A549 (cell line): ENCODE measurements around the gene CTRB2. TPM values are rescaled to one million over a fixed set of nuclear protein-coding genes. Genes with fewer than 3 reads are reported as not detected.

Source experiments
- ATAC-seq, 2 experiments: fragments of 200-7000 bp in 1 of 2; fragments of >200 bp in 1 of 2; cut with Nextera tagmentation in 1 of 2; cut with Tn5 transposase in 1 of 2; 3 replicates each; pipeline versions ENCODE4 v1.8.0 to v1.9.1; 2018 to 2020; ENCODE audit warnings: mild to moderate bottlenecking in 1 of 2, moderate library complexity in 1 of 2
- CTCF ChIA-PET: fragments of 300-600 bp; sonication (Branson Sonifier 250); formaldehyde crosslinking; extraction: SDS; loops from one replicate; lab custom pipeline; 2021; ENCODE audit warnings: antibody characterized with exemption, inconsistent platforms; lab: Yijun Ruan, JAX
- POLR2A ChIA-PET: fragments of 350-600 bp; formaldehyde crosslinking; extraction: SDS; loops from one replicate; lab custom pipeline; 2021; ENCODE audit warnings: antibody characterized with exemption, inconsistent platforms; lab: Yijun Ruan, JAX
- DNase-seq, 2 experiments: peaks; one replicate each; pipeline versions ENCODE4 v3.0.0 to v3.0.0-alpha.2; 2011 to 2016; ENCODE audit warnings: low read depth in 1 of 2, low spot score in 1 of 2
- FAIRE-seq: peaks from 2 replicates; lab custom pipeline; 2011; peaks lifted over from hg19 to GRCh38; lab: Jason Lieb, UNC
- H3K27ac ChIP-seq, 2 experiments: fragments of >200 bp; sonication (Bioruptor Twin); formaldehyde crosslinking; 3 replicates each; pipeline ENCODE4 v1.5.1; 2016 to 2017
- H3K4me1 ChIP-seq: fragments of >200 bp; sonication (Bioruptor Twin); formaldehyde crosslinking; 3 replicates; pipeline ENCODE4 v1.6.1; 2016
- H3K4me2 ChIP-seq: fragments of >200 bp; sonication (Bioruptor Twin); formaldehyde crosslinking; 3 replicates; pipeline ENCODE4 v1.6.1; 2016
- H3K4me3 ChIP-seq: fragments of >200 bp; sonication (Bioruptor Twin); formaldehyde crosslinking; 3 replicates; pipeline ENCODE4 v1.5.1; 2016
- H3K9me3 ChIP-seq: fragments of >200 bp; sonication (Bioruptor Twin); formaldehyde crosslinking; 3 replicates; pipeline ENCODE4 v1.6.1; 2016
- BHLHE40 ChIP-seq: IDR thresholded peaks from 2 replicates; pipeline ENCODE4 v1.6.1; 2012; ENCODE audit warnings: low read depth, low read length, inconsistent platforms
- CTCF ChIP-seq: fragments of >200 bp; sonication (Bioruptor Twin); formaldehyde crosslinking; IDR thresholded peaks from 3 replicates; pipeline ENCODE4 v1.5.1; 2016
- E2F6 ChIP-seq: IDR thresholded peaks from 2 replicates; pipeline ENCODE4 v1.6.1; 2012; ENCODE audit warnings: low read depth, borderline replicate concordance
- EHF ChIP-seq: fragments of 250-450 bp; sonication (Bioruptor Pico); IDR thresholded peaks from 2 replicates; pipeline ENCODE4 v1.5.0; 2020; ENCODE audit warnings: mild to moderate bottlenecking
- ESRRA ChIP-seq: fragments of 150-350 bp; IDR thresholded peaks from 2 replicates; pipeline ENCODE4 v1.6.1; 2014; ENCODE audit warnings: mild to moderate bottlenecking, low read length, borderline replicate concordance
- FOSL2 ChIP-seq, 2 experiments: fragments of 450-650 bp in 1 of 2; fragments of >200 bp in 1 of 2; sonication (Bioruptor Twin) in 1 of 2; formaldehyde crosslinking; IDR thresholded peaks; 2 replicates each; pipeline versions ENCODE4 v1.5.0 to v1.6.1; 2016 to 2020; ENCODE audit warnings: mild to moderate bottlenecking in 1 of 2, moderate library complexity in 1 of 2
- GATA3 ChIP-seq: IDR thresholded peaks from 2 replicates; pipeline ENCODE4 v1.6.1; 2012; ENCODE audit warnings: borderline replicate concordance
- HES2 ChIP-seq: fragments of >200 bp; sonication (Bioruptor Twin); formaldehyde crosslinking; IDR thresholded peaks from 2 replicates; pipeline ENCODE4 v1.6.1; 2016
- HMGXB4 ChIP-seq: fragments of 250-450 bp; sonication (Bioruptor Pico); IDR thresholded peaks from 2 replicates; pipeline ENCODE4 v1.5.0; 2021; ENCODE audit warnings: mild to moderate bottlenecking, moderate library complexity, borderline replicate concordance
- HOXA7 ChIP-seq: fragments of 250-450 bp; sonication (Bioruptor Pico); IDR thresholded peaks from 2 replicates; pipeline ENCODE4 v1.5.0; 2020; ENCODE audit warnings: mild to moderate bottlenecking, moderate library complexity
- HOXB5 ChIP-seq: fragments of 250-450 bp; sonication (Bioruptor Pico); IDR thresholded peaks from 2 replicates; pipeline ENCODE4 v1.5.0; 2020; ENCODE audit warnings: mild to moderate bottlenecking, moderate library complexity
- KDM1A ChIP-seq: fragments of 200-600 bp; sonication (generic); IDR thresholded peaks from 2 replicates; pipeline ENCODE4 v1.6.1; 2016; ENCODE audit warnings: low read depth, mild to moderate bottlenecking
- KDM5A ChIP-seq: fragments of 200-600 bp; sonication (generic); IDR thresholded peaks from 2 replicates; pipeline ENCODE4 v1.6.1; 2016; ENCODE audit warnings: antibody characterized with exemption, mild to moderate bottlenecking
- MAX ChIP-seq: IDR thresholded peaks from 2 replicates; pipeline ENCODE4 v1.6.1; 2012
- MYC ChIP-seq: IDR thresholded peaks from 2 replicates; pipeline ENCODE4 v1.6.1; 2012; ENCODE audit warnings: mild to moderate bottlenecking, inconsistent platforms, low read length, improper control_type of control experiment, borderline replicate concordance
- NFE2L2 ChIP-seq: fragments of 150-350 bp; conservative IDR thresholded peaks from 2 replicates; pipeline ENCODE4 v1.6.1; 2014; ENCODE audit warnings: low read length
- NR3C1 ChIP-seq: fragments of >200 bp; sonication (Bioruptor Twin); formaldehyde crosslinking; IDR thresholded peaks from 3 replicates; pipeline ENCODE4 v1.6.1; 2017
- PHF8 ChIP-seq: fragments of 200-600 bp; sonication (generic); IDR thresholded peaks from 2 replicates; pipeline ENCODE4 v1.6.1; 2016; ENCODE audit warnings: low read depth, mild to moderate bottlenecking, antibody characterized with exemption, moderate library complexity, borderline replicate concordance
- RAD21 ChIP-seq, 2 experiments: fragments of >200 bp in 1 of 2; sonication (Bioruptor Twin) in 1 of 2; formaldehyde crosslinking in 1 of 2; IDR thresholded peaks in 1 of 2; conservative IDR thresholded peaks in 1 of 2; 2 replicates in 1 of 2; 3 replicates in 1 of 2; pipeline ENCODE4 v1.6.1; 2012 to 2018; ENCODE audit warnings: inconsistent platforms in 1 of 2
- RCOR1 ChIP-seq: fragments of 150-350 bp; IDR thresholded peaks from 2 replicates; pipeline ENCODE4 v1.6.1; 2014; ENCODE audit warnings: antibody characterized with exemption, low read length, low read depth
- RFX5 ChIP-seq: fragments of 450-650 bp; IDR thresholded peaks from 2 replicates; pipeline ENCODE4 v1.7.1; 2014; ENCODE audit warnings: antibody characterized with exemption, mild to moderate bottlenecking, moderate library complexity
- TFCP2L1 ChIP-seq: fragments of 250-450 bp; sonication (Bioruptor Pico); IDR thresholded peaks from 2 replicates; pipeline ENCODE4 v1.5.0; 2021; ENCODE audit warnings: mild to moderate bottlenecking
- USF2 ChIP-seq: fragments of 450-650 bp; IDR thresholded peaks from 2 replicates; pipeline ENCODE4 v1.6.1; 2014; ENCODE audit warnings: antibody characterized with exemption
- ZC3H11A ChIP-seq: fragments of 450-650 bp; IDR thresholded peaks from 2 replicates; pipeline ENCODE4 v1.6.1; 2014; ENCODE audit warnings: antibody characterized with exemption, mild to moderate bottlenecking
- WGBS: methylation state at CpG from one replicate; pipeline ENCODE4 v1.1.6; 2017; ENCODE audit errors: missing lambda C conversion rate; 5-methylcytosine and 5-hydroxymethylcytosine counted together
- polyA plus RNA-seq, 4 experiments: library from polyadenylated mRNA; depleted of rRNA in 3 of 4; stranded (reverse); fragments of >200 nt; fragmentation: RNase III in 1 of 4; extraction: RNeasy Plus Mini Kit Qiagen cat#74134 plus additional on column Dnase treatment in 1 of 4; gene quantifications; 2 replicates in 3 of 4; 3 replicates in 1 of 4; pipeline ENCODE4 v1.2.3, GENCODE V29; 2011 to 2017

CTRB2 gene
- polyA plus RNA-seq, 2 of the 4 experiments (the other 2 are of a cell fraction) = not detected

DNA sequence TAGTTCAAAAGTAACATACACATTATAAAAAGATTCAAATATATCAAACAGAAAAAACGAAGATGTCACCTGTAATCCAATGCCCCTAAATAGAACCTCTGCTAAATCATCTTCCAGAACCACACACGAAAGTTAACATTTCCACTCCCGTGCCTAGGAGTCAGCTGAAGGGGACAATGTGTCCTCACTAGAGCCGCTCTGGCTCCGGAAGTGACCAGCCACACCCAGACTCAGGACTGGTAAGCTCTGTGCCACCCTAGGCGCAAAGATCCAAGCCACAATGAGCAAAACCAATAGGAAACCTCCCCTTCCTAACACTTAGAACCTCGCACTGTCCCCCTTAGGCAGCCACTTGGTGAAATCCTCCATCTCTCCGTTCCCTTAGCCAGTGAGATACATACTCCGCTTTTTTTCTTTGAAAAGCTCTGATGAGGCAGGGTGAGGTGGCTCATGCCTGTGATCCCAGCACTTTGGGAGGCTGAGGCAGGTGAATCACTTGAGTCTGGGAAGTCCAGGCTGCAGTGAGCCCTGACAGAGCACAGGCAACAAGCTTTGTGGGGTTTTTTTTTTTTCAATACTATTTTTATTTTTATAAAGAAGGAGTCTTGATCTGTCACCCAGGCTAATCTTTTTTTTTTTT is 23.6 kb upstream of the CTRB2 start (continued):
- no peak for TF ChIP-seq E2F6
- TF ChIP-seq RCOR1 = no peak
- TF ChIP-seq BHLHE40 = no peak
- no peak for TF ChIP-seq HOXB5 (CRISPR knock-in tag)
- no peak for TF ChIP-seq CTCF
- TF ChIP-seq FOSL2 (IDR thresholded peaks at IDR 0.05) = no peak
- no peak for TF ChIP-seq FOSL2 (CRISPR knock-in tag; IDR thresholded peaks at IDR 0.05)
- TF ChIP-seq TFCP2L1 (CRISPR knock-in tag) = no peak
- no peak for TF ChIP-seq ZC3H11A
- no peak for TF ChIP-seq ESRRA
- TF ChIP-seq HES2 = no peak

DNA sequence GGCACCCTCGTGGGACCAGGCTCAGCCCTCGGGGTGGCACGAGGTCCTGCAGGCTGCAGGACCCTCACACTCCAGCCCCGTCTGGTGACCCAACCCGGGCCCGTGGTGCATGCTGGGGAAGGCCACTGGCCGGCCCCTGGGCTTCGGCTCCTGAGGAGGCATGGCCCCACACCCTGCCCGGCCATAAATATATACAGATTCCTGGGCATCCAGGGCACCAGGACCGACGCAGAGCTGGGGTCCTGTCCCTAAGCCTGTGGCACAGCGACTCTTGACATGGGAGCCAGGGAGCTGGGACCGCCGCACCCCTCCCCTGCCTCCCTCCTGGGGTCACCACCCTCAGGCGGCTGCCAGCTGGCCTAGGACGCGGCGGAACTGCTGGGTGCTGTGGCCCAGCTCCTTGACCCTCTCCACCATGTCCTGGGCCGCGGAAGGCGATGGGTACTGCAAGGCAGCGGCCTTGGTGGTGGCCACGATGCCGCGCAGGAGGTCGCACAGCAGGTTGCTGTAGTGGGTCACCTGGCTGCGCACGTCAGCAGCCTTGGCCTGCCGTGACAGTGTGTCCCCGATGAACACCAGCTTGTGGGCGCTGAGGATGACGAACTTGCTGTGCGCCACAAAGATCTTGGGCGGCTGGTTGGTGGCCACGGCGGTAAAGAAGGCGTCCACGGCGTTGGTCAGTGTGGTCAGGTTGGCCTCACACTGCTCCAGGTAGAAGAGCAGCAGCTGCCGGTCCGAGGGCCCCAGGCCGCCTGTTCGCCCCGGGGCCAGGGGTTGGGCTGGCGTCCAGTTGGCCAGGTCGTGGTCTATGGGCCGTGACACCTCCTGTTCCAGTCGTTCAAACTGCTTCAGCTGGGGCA is 22.4 kb upstream of the CTRB2 start:
- POLR2A ChIA-PET = no interaction called here
- Histone ChIP-seq H3K4me1 (peaks cover 9% of the 10 kb centered on the region), H3K4me2 (no peak overlapping the region)
- FAIRE-seq = no peak
- CTCF ChIA-PET = interaction anchor here (1.3 to 14.6 kb wide), 5 partner anchors 12 to 173 kb away, joined by 3 to 171 read pairs (median 123); partner anchors contain the start of gene CTRB2
- no peak for DNase-seq
- ATAC-seq = no peak
- TF ChIP-seq GATA3 (no peak), NR3C1 (no peak), KDM1A (no peak), RCOR1 (no peak)
- TF ChIP-seq, all 56 proteins: peak for 0
- WGBS = 93% methylated on average over 31 of the region's 48 CpGs
- no peak overlapping the region for H3K27ac ChIP-seq
- no peak overlapping the region for H3K4me3 ChIP-seq
- no peaks in the 10 kb centered on the region for H3K9me3 ChIP-seq

DNA sequence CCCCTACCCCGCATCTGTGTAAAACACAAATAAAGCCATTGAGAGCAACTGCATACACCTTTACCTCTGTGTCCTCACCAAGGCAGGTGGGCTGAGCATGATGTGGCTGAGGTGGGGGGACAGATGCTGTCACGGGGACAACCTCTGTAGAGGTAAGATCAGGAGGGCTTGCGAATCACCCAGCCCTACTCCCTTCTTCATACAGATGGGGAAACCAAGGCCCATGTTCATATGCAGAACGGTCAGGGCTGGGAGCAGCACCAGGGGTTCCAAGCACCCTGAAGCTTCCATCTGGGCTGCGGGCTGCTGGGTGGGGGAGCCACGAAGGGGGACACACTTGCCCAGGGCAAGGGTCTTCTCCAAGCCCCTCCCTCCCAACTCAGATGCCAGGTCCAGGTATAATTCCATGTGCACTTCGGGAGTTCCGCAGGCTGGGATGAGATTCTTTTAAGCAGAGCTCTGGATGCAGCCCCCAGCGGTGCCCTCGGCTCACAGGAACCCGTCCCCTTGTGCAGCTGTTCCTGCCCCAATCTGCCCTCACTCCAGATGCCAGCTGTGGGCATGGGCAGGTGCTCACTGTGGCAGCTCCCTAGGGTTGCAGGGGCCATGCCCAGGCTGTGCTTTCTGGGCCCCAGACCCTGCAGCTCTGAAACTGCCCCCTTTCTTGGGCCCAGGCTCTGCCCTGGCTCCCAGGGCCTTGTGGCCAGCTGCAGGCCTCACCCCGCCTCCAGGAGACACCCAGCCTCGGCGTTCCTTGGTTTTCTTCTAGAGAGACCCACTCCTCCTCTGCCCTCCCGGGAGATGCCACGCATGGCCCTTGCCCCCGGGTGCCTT is 21.4 kb upstream of the CTRB2 start:
- no peak for DNase-seq
- 93% methylated on average over 17 of the region's 17 CpGs for WGBS
- FAIRE-seq = no peak
- H3K4me2 ChIP-seq = no peak overlapping the region
- no peak overlapping the region for H3K27ac ChIP-seq
- ATAC-seq = no peak
- ChIA-PET POLR2A (no interaction called here), CTCF (interaction anchor here (0.9 to 14.6 kb wide), 5 partner anchors 11 to 183 kb away, joined by 3 to 171 read pairs (median 4); no protein-coding TSS in a partner anchor)
- H3K4me3 ChIP-seq = no peak overlapping the region
- H3K4me1 ChIP-seq = no peaks in the 10 kb centered on the region
- H3K9me3 ChIP-seq = no peaks in the 10 kb centered on the region
- TF ChIP-seq KDM1A (no peak), MAX (no peak), RFX5 (no peak), HOXA7 (CRISPR knock-in tag) (no peak), PHF8 (no peak), RAD21 (conservative IDR thresholded peaks at IDR 0.05 in 1 of 2, IDR thresholded peaks at IDR 0.05 in 1 of 2) (no peak), TFCP2L1 (CRISPR knock-in tag) (no peak), KDM5A (no peak), NFE2L2 (no peak), MYC (no peak), USF2 (no peak), EHF (CRISPR knock-in tag) (no peak), HMGXB4 (CRISPR knock-in tag) (no peak)
